Transverse colon (tissue), 4 donors: ENCODE results near the gene ECI1. TPM values are rescaled to one million over a fixed set of nuclear protein-coding genes. Genes with fewer than 3 reads are reported as not detected.

ENCODE experiments used
- DNase-seq: peaks from one replicate; pipeline ENCODE4 v3.0.0-alpha.2; 2019
- H3K27ac ChIP-seq, 4 donors: fragments of 200-600 bp; sonication (generic); 2 replicates each; pipeline ENCODE4 v1.5.1; 2016 to 2018; ENCODE audit warnings: inconsistent platforms in 4 of 4
- H3K27me3 ChIP-seq: fragments of 200-600 bp; sonication (generic); 2 replicates; pipeline ENCODE4 v1.5.1; 2017; ENCODE audit warnings: inconsistent platforms
- H3K36me3 ChIP-seq, 4 donors: fragments of 200-600 bp; sonication (generic); 2 replicates each; pipeline ENCODE4 v1.5.1; 2017 to 2019; ENCODE audit warnings: inconsistent platforms in 4 of 4
- H3K4me1 ChIP-seq, 4 donors: fragments of 200-600 bp; sonication (generic); 2 replicates each; pipeline ENCODE4 v1.5.1; 2017 to 2020; ENCODE audit warnings: inconsistent platforms in 4 of 4
- H3K4me3 ChIP-seq, 4 donors: fragments of 200-600 bp; sonication (generic); 1 replicate in 1 of 4; 2 replicates in 3 of 4; pipeline versions ENCODE4 v1.5.1 to v1.6.1; 2017 to 2019; ENCODE audit warnings: inconsistent platforms in 4 of 4
- H3K9me3 ChIP-seq, 2 donors: fragments of 200-600 bp; sonication (generic); 2 replicates each; pipeline ENCODE4 v1.5.1; 2017 to 2019; ENCODE audit warnings: inconsistent platforms in 2 of 2
- CTCF ChIP-seq, 5 experiments: fragments of 200-600 bp in 3 of 5; fragments of 450-650 bp in 2 of 5; sonication (generic) in 3 of 5; IDR thresholded peaks; 1 replicate in 2 of 5; 2 replicates in 3 of 5; pipeline ENCODE4 v1.5.1; 2016 to 2017; ENCODE audit warnings: antibody characterized with exemption in 5 of 5, inconsistent platforms in 3 of 5, mild to moderate bottlenecking in 2 of 5, moderate library complexity in 1 of 5
- EP300 ChIP-seq: sonication (generic); formaldehyde crosslinking; IDR thresholded peaks from one replicate; pipeline ENCODE4 v1.6.1; 2017; ENCODE audit warnings: antibody characterized with exemption, low read depth
- POLR2A ChIP-seq: fragments of 450-650 bp; IDR thresholded peaks from one replicate; pipeline ENCODE4 v1.6.1; 2016; ENCODE audit warnings: antibody characterized with exemption, mild to moderate bottlenecking, moderate library complexity
- POLR2AphosphoS5 ChIP-seq, 3 donors: sonication (generic); formaldehyde crosslinking; IDR thresholded peaks; one replicate each; pipeline ENCODE4 v1.6.1; 2016; ENCODE audit warnings: antibody characterized with exemption in 3 of 3
- WGBS, 2 donors: methylation state at CpG; one replicate each; pipeline ENCODE4 v1.1.5; 2018; ENCODE audit warnings: low coverage in 1 of 2; 5-methylcytosine and 5-hydroxymethylcytosine counted together
- in situ Hi-C, 4 donors: fragments of 200-750 bp; cut with MboI; loops; one replicate each; pipeline versions ENCODE4 v1.15.0 to v1.15.1; 2017; ENCODE audit warnings: low sequenced_read_pairs in 3 of 4, low pct_ligation_motif_present in 1 of 4, low pct_unique_long_range_greater_than_20kb in 1 of 4
- intact Hi-C: fragments of 100-400 bp; cut with DNase I; formaldehyde crosslinking; loops from one replicate; pipeline ENCODE4 v1.15.1; 2023; ENCODE audit warnings: low total_unique reads
- total RNA-seq, 4 donors: library from RNA; depleted of rRNA; stranded (reverse); fragments of >200 nt; gene quantifications; one replicate each; pipeline ENCODE4 v1.1.0, GENCODE V29; 2016

Gene ECI1
- total RNA-seq, 4 donors from 2014 or later, result 24.5 to 218 (median 100) TPM

- in situ Hi-C loops, result no loop called here
- WGBS, 2 donors, result 60 to 71% methylated on average over 4 to 18 of the region's 19 CpGs
- Histone ChIP-seq H3K27me3 (no peaks in the 10 kb centered on the region), H3K27ac (peak overlapping the region in 1 of 4 donors; percentile 95), H3K4me3 (peak overlapping the region in 2 of 4 donors; percentile 91 to 94), H3K4me1 (peaks cover 18 to 25% (median 22%) of the 10 kb centered on the region in 4 donors), H3K9me3 (no peaks in the 10 kb centered on the region), H3K36me3 (peaks cover 0 to 11% (median 3%) of the 10 kb centered on the region in 4 donors)
- TF ChIP-seq CTCF (IDR thresholded peaks at IDR 0.05), result no peak
- TF ChIP-seq POLR2A, result no peak
- TF ChIP-seq POLR2AphosphoS5 (IDR thresholded peaks at IDR 0.05), result peak in 1 of 3 donors; percentile 19
- intact Hi-C loops, result no loop called here
- no peak for DNase-seq
Observed at GRCh38 chr16:2212362-2213324, 38.7 kb downstream of the ECI1 start.

GRCh38 chr16:2211923-2212347 lies 39.5 kb downstream of the ECI1 start:
- Histone ChIP-seq H3K4me1 (peaks cover 18 to 25% (median 22%) of the 10 kb centered on the region in 4 donors), H3K4me3 (no peak overlapping the region), H3K27me3 (no peaks in the 10 kb centered on the region), H3K9me3 (no peaks in the 10 kb centered on the region), H3K36me3 (peaks cover 0 to 13% (median 3%) of the 10 kb centered on the region in 4 donors), H3K27ac (no peak overlapping the region)
- 80 to 83% methylated on average over 1 to 10 of the region's 11 CpGs for WGBS, 2 donors
- no peak for DNase-seq
- intact Hi-C loops (no loop called here), in situ Hi-C loops (no loop called here)
- TF ChIP-seq CTCF (IDR thresholded peaks at IDR 0.05) (no peak), EP300 (no peak), POLR2A (no peak), POLR2AphosphoS5 (IDR thresholded peaks at IDR 0.05) (no peak)

- no peak for DNase-seq
- in situ Hi-C loops, result no loop called here
- Histone ChIP-seq H3K9me3 (no peaks in the 10 kb centered on the region), H3K27ac (no peak within 1 kb of the TSS), H3K4me3 (no peak within 1 kb of the TSS), H3K4me1 (peaks cover 25 to 36% (median 32%) of the 10 kb centered on the region in 4 donors), H3K27me3 (no peaks in the 10 kb centered on the region), H3K36me3 (peaks cover 0 to 13% (median 3%) of the 10 kb centered on the region in 4 donors)
- TF ChIP-seq POLR2A, result no peak
- no peak for TF ChIP-seq CTCF (IDR thresholded peaks at IDR 0.05)
- TF ChIP-seq POLR2AphosphoS5 (IDR thresholded peaks at IDR 0.05), result no peak
- no peak for TF ChIP-seq EP300
- intact Hi-C loops, result no loop called here
- 76% methylated on average over 24 of the region's 24 CpGs; no CpG with 5 or more reads in 1 of the 2 donors for WGBS, 2 donors
Observed at GRCh38 chr16:2210386-2211365, 40.7 kb downstream of the ECI1 start, which contains the start of gene BRICD5. TSS of gene BRICD5 (minus strand) at chr16:2210863. CDS start at chr16:2210833, 30 bp downstream.
